PC-3 (cell line): ENCODE measurements around the gene TIAM1.

Source experiments
- CTCF ChIP-seq: fragments of 300-600 bp; sonication (generic); conservative IDR thresholded peaks from 2 replicates; pipeline ENCODE4 v1.5.1; 2017; ENCODE audit warnings: antibody characterized with exemption, low read depth, mild to moderate bottlenecking, low read length
- EZH2 ChIP-seq: fragments of 300-600 bp; sonication (generic); IDR thresholded peaks from one replicate; pipeline ENCODE4 v1.6.1; 2017; ENCODE audit warnings: antibody characterized with exemption, mild to moderate bottlenecking, low read length; ENCODE audit not compliant: unreplicated experiment
- EZH2phosphoT487 ChIP-seq: fragments of 300-600 bp; sonication (generic); IDR thresholded peaks from 2 replicates; pipeline ENCODE4 v1.6.1; 2018; ENCODE audit warnings: mild to moderate bottlenecking, antibody characterized with exemption, low read length, borderline replicate concordance

- TF ChIP-seq EZH2 (no peak), CTCF (no peak), EZH2phosphoT487 (no peak)
These were observed 233.0 kb downstream of the TIAM1 start for GRCh38 chr21:31111093-31111492.
